Left ventricle myocardium inferior (tissue), 1 donor: ENCODE measurements around the gene RPUSD1. TPM values are rescaled to one million over a fixed set of nuclear protein-coding genes. Genes with fewer than 3 reads are reported as not detected.
A peak's percentile ranks its signal among the peaks of the same experiment; 100 is the strongest.

ENCODE experiments used
- DNase-seq: peaks from one replicate; pipeline ENCODE4 v3.0.0-alpha.2; 2020
- H3K27ac ChIP-seq: fragments of 200-600 bp; replicated peaks from 2 replicates; pipeline ENCODE4 v1.8.0; 2021
- H3K27me3 ChIP-seq: fragments of 200-600 bp; 2 replicates; pipeline ENCODE4 v1.8.0; 2021; ENCODE audit warnings: low read depth
- H3K36me3 ChIP-seq: fragments of 200-600 bp; 2 replicates; pipeline ENCODE4 v1.8.0; 2021
- H3K4me1 ChIP-seq: fragments of 200-600 bp; 2 replicates; pipeline ENCODE4 v1.8.0; 2021
- H3K4me3 ChIP-seq: fragments of 200-600 bp; 2 replicates; pipeline ENCODE4 v1.8.0; 2021; ENCODE audit warnings: mild to moderate bottlenecking, moderate library complexity
- H3K9me3 ChIP-seq: fragments of 200-600 bp; replicated peaks from 2 replicates; pipeline ENCODE4 v1.8.0; 2021
- CTCF ChIP-seq: fragments of 200-600 bp; IDR thresholded peaks from 2 replicates; pipeline ENCODE4 v1.8.0; 2021; ENCODE audit warnings: antibody characterized with exemption, mild to moderate bottlenecking, borderline replicate concordance
- intact Hi-C: fragments of 100-400 bp; cut with micrococcal nuclease; formaldehyde crosslinking; loops from one replicate; pipeline ENCODE4 v1.11.0; 2022
- total RNA-seq: library from RNA; stranded (reverse); fragmentation: NEBNext Ultra II Directional; extraction: Animal tissue kit (Norgen Biotek cat#: 25700); gene quantifications from one replicate; pipeline ENCODE4 v1.2.1, GENCODE V29; 2021
- donor health status: DM: no; HTN: yes; CAD: no; lungs with severe emphysema.

Gene RPUSD1
- total RNA-seq, 1 donor from 2014 or later, result 10.6 TPM

DNA sequence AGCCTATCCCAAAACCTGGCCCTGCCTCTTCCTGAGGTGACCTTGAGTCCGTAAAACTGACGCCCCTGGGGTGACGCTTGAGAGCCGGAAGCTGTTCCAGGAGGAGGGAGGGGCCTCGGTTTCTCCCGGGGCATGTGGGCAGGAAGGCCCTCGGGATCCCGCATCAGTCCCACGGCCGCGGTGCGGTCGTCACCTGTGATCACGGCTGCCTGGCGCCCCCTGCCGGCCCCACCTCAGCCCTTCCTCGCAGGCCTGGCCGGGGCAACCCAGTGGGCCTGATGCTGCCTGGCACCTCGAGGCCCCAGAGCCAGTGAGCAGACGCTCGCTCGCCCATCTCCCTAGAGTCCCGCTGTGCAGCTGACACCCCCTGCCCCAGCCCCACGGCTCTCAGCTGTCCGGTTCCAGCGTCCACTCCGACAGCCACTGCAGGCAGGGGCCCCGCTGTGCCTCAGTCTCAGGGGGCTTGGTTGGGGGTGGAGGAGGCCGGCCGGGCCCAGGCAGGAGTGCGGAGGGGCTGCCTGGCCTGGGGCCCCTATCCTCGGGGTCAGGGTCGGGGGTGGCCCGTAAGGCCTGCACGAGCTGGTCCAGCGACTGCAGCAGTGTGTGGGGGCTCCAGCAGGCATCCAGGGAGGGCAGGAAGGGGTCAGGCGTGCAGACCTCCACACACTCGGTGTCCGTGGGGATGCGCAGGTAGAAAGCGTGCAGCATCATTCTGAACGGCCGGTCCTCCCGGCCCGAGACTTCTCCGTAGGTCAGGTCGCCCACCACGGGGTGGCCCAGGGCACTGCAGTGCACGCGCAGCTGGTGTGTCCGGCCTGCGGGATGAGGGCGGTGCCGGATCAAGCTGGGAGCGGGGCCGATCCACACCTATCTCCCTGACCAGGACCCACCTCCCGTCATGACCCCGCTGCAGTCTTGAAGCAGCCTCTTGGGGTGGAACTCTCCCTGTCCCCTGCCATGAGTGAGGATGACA lies 2.3 kb downstream of the RPUSD1 start:
- Histone ChIP-seq H3K4me1 (peaks cover 32% of the 10 kb centered on the region), H3K4me3 (no peak overlapping the region), H3K27ac (no peak overlapping the region), H3K9me3 (no peaks in the 10 kb centered on the region), H3K27me3 (peaks cover 29% of the 10 kb centered on the region), H3K36me3 (peaks cover 8% of the 10 kb centered on the region)
- TF ChIP-seq CTCF, result peak; percentile 80
- intact Hi-C loops, result no loop called here
- DNase-seq, result peak; percentile 66

- Histone ChIP-seq H3K4me1 (peaks cover 29% of the 10 kb centered on the region), H3K27me3 (peaks cover 41% of the 10 kb centered on the region), H3K36me3 (peaks cover 8% of the 10 kb centered on the region), H3K9me3 (no peaks in the 10 kb centered on the region), H3K4me3 (no peak overlapping the region), H3K27ac (no peak overlapping the region)
- no peak for TF ChIP-seq CTCF
- DNase-seq, result no peak
- intact Hi-C loops, result no loop called here
Observed at GRCh38 chr16:784431-784830, 3.8 kb downstream of the RPUSD1 start.

DNA sequence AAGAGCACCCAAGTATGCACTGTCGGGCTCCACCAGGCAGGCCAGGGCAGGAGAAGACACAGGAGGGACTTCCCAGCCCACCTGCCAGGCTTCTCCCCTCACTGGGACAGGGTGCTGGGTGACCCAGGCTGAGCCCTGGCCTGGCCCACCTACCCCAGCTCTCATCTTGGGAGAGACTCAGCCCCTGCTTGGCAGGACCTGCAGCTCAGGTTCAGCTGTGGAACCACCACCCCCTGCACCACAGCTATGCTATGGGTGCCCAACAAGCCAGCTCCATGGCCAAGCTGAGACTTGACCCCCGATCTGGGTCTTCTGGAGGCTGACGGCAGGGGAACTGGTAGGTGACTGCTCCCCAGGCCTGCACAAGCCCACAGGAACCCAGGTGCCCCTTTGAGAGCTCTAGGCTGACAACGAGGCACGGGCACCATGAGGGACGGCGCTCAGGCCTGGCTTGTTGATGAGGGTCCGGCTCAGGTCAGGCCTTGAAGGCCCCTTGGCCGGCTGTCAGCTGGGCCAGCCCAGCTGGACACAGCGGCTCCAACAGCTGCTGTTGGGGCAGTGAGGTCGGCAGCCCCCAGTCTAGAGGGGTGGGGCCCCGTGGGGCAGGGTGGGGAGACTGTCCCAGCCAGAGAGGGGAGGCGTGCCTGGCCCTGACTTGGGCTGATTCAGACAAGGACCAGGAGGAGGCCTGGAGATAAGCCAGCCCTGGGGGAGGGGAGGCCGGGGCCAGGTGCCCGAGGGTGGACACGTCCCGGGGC lies 4.6 kb downstream of the RPUSD1 start:
- no peak for TF ChIP-seq CTCF
- DNase-seq, result peak; percentile 30
- intact Hi-C loops, result no loop called here
- no peaks in the 10 kb centered on the region for H3K9me3 ChIP-seq
- H3K27ac ChIP-seq, result no peak overlapping the region
- no peak overlapping the region for H3K4me3 ChIP-seq
- H3K27me3 ChIP-seq, result peaks cover 50% of the 10 kb centered on the region
- H3K4me1 ChIP-seq, result peaks cover 21% of the 10 kb centered on the region
- H3K36me3 ChIP-seq, result peaks cover 8% of the 10 kb centered on the region

DNA sequence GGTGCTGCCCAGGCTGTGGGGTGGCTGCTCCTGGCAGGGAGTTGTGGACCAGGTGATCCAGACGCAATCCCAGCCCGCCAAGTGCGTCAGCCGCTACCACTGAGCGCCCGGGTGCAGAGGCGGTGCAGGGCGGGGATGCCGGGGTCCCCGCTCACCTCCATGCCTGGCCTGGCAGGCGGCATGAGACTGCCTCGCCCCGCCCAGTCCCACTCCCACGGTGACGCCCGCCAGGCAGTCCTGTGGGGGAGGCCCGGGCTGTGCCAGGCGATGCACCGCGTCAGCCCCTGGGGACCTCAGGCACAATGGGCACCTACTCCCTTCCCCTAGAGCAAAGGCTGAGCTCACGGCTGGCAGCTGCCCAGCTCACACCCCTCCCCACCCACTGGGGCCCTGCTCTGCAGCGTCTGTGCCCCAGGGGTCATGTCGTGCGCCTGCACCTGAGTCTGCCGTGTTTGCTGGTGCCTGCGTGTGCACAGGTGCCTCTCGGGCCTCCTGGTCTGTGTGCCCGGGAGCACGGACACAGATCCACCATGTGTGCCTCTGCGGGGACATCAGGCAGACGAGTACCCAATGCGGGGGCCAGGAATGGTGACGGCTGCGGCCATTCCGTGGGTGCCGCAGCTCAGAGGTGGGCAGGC lies 5.3 kb downstream of the RPUSD1 start:
- Histone ChIP-seq H3K27me3 (peaks cover 57% of the 10 kb centered on the region), H3K27ac (no peak overlapping the region), H3K4me1 (peaks cover 17% of the 10 kb centered on the region), H3K4me3 (no peak overlapping the region), H3K9me3 (no peaks in the 10 kb centered on the region), H3K36me3 (peaks cover 8% of the 10 kb centered on the region)
- TF ChIP-seq CTCF, result no peak
- intact Hi-C loops, result no loop called here
- DNase-seq, result no peak

DNA sequence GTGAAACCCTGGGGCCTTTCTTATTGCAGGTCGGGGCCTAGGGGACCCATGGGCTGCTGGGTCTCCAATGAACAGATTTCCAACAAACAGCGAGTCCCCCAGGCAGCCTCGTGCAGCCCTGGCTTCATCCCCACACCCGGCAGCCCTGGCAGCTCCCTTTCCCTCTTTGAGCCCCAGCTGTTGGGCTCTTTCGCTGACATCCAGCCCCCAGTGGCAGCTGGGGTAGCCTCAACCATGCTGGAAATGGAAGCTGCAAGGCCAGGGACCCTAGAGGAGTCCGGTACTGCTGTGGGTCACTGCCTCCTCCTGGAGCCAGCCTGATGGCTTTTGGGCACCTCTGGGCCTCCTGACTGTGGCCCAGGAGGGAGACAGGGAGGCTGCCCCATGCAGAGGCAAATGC lies 5.9 kb downstream of the RPUSD1 start:
- no peaks in the 10 kb centered on the region for H3K9me3 ChIP-seq
- H3K27me3 ChIP-seq, result peaks cover 63% of the 10 kb centered on the region
- H3K4me3 ChIP-seq, result no peak overlapping the region
- no peak overlapping the region for H3K27ac ChIP-seq
- DNase-seq, result no peak
- TF ChIP-seq CTCF, result no peak
- intact Hi-C loops, result no loop called here
- peaks cover 8% of the 10 kb centered on the region for H3K36me3 ChIP-seq
- H3K4me1 ChIP-seq, result peaks cover 11% of the 10 kb centered on the region
